GM18517 (cell line): Measurements from ENCODE around the gene FAM20C.

Experiments
- ATAC-seq: cut with Tn5 transposase; IDR thresholded peaks from one replicate; pipeline ENCODE4 v1.9.1; 2021; ENCODE audit warnings: mild to moderate bottlenecking, moderate library complexity; ENCODE audit not compliant: unreplicated experiment

Gene FAM20C

GRCh38 chr7:158771-159170 is 33.6 kb upstream of the FAM20C start:
- no peak for ATAC-seq

- ATAC-seq = no peak
These were observed 32.8 kb upstream of the FAM20C start for GRCh38 chr7:159370-160270.

- no peak for ATAC-seq
These were observed 31.2 kb upstream of the FAM20C start for GRCh38 chr7:160958-161725.

GRCh38 chr7:162632-163297 is 29.6 kb upstream of the FAM20C start:
- ATAC-seq = no peak

- no peak for ATAC-seq
These were observed 29.1 kb upstream of the FAM20C start for GRCh38 chr7:163298-163695.

GRCh38 chr7:163971-164881 is 28.1 kb upstream of the FAM20C start:
- no peak for ATAC-seq

- ATAC-seq = no peak
These were observed 27.3 kb upstream of the FAM20C start for GRCh38 chr7:164882-165660.

- no peak for ATAC-seq
These were observed 26.6 kb upstream of the FAM20C start for GRCh38 chr7:165661-166337.

- ATAC-seq = no peak
These were observed 25.9 kb upstream of the FAM20C start for GRCh38 chr7:166338-167060.

- no peak for ATAC-seq
These were observed 25.1 kb upstream of the FAM20C start for GRCh38 chr7:167090-167855.

GRCh38 chr7:167976-168791 is 24.2 kb upstream of the FAM20C start:
- no peak for ATAC-seq

- no peak for ATAC-seq
These were observed 22.8 kb upstream of the FAM20C start for GRCh38 chr7:169276-170172.

GRCh38 chr7:170551-171363 is 21.6 kb upstream of the FAM20C start:
- no peak for ATAC-seq

- no peak for ATAC-seq
These were observed 20.9 kb upstream of the FAM20C start for GRCh38 chr7:171364-171904.
